ENCODE results near the gene NDUFV3. TPM values are rescaled to one million over a fixed set of nuclear protein-coding genes. Genes with fewer than 3 reads are reported as not detected.
A peak's percentile ranks its signal among the peaks of the same experiment; 100 is the strongest.

NDUFV3 gene
- total and polyA plus RNA-seq, 2 experiments from 2014 or later = 51.5 to 71.2 TPM

GRCh38 chr21:42900446-42900845 lies 7.3 kb downstream of the NDUFV3 start (continued):
- TF ChIP-seq CTCF (conservative IDR thresholded peaks at IDR 0.05; ENCODE audit: low read depth in 2 of 2) (no peak), EZH2 (IDR thresholded peaks at IDR 0.05; ENCODE audit: low read depth, unreplicated experiment) (no peak), NANOG (IDR thresholded peaks at IDR 0.05; ENCODE audit: borderline replicate concordance) (no peak), ETS1 (IDR thresholded peaks at IDR 0.05) (no peak), STAT1 (IDR thresholded peaks at IDR 0.05; ENCODE audit: unreplicated experiment) (no peak)

GRCh38 chr21:42903817-42904216 lies 10.7 kb downstream of the NDUFV3 start:
- no peaks in the 10 kb centered on the region for H3K4me1 ChIP-seq (ENCODE audit: insufficient read depth)
- Mint-ChIP-seq H3K9me3 (peaks cover 5% of the 10 kb centered on the region; the same call in 1 of the 3 replicates), H3K36me3 (ENCODE audit: low read depth) (peaks cover 73% of the 10 kb centered on the region), H3K27me3 (ENCODE audit: insufficient read depth, low read depth, poor library complexity) (no peaks in the 10 kb centered on the region), H3K27ac (no peak overlapping the region), H3K4me1 (no peaks in the 10 kb centered on the region; the same call in 2 of the 3 replicates), H3K4me3 (no peak overlapping the region)
- no peak overlapping the region for H3K4me3 ChIP-seq
- DNase-seq (ENCODE audit: low spot score) (no peak), ATAC-seq (no peak)
- peaks cover 18% of the 10 kb centered on the region for H3K79me2 ChIP-seq (replicated peaks; ENCODE audit: insufficient read depth)
- no peaks in the 10 kb centered on the region for H3K27me3 ChIP-seq (ENCODE audit: insufficient read depth)
- no peaks in the 10 kb centered on the region for H3K9me2 ChIP-seq (ENCODE audit: insufficient read depth)
- H3K4me2 ChIP-seq = no peak overlapping the region
- peaks cover 41% of the 10 kb centered on the region for H3K36me3 ChIP-seq (ENCODE audit: insufficient read depth)
- H4K20me1 ChIP-seq (replicated peaks; ENCODE audit: insufficient read depth) = peaks cover 11% of the 10 kb centered on the region
- no peak overlapping the region for H2AFZ ChIP-seq
- H3F3A ChIP-seq (replicated peaks; ENCODE audit: low read depth) = no peaks in the 10 kb centered on the region
- H3K27ac ChIP-seq (ENCODE audit: low read depth) = peak overlapping the region; percentile 69; the same call in 1 of the 2 replicates
- no peak for TF ChIP-seq STAT1 (IDR thresholded peaks at IDR 0.05; ENCODE audit: unreplicated experiment)
- no peak for TF ChIP-seq EZH2 (IDR thresholded peaks at IDR 0.05; ENCODE audit: low read depth, unreplicated experiment)
- no peak for TF ChIP-seq JUNB (IDR thresholded peaks at IDR 0.05; ENCODE audit: unreplicated experiment)
- TF ChIP-seq EZH2phosphoT487 (IDR thresholded peaks at IDR 0.05; ENCODE audit: unreplicated experiment) = no peak
- no peak for TF ChIP-seq ZNF114 (CRISPR knock-in tag; IDR thresholded peaks at IDR 0.05)
- TF ChIP-seq POLR2AphosphoS5 (IDR thresholded peaks at IDR 0.05; ENCODE audit: low read depth) = no peak
- no peak for TF ChIP-seq ZNF331 (CRISPR knock-in tag; IDR thresholded peaks at IDR 0.05; ENCODE audit: low read depth)
- no peak for TF ChIP-seq NANOG (IDR thresholded peaks at IDR 0.05; ENCODE audit: borderline replicate concordance)
- no peak for TF ChIP-seq ZNF462 (CRISPR knock-in tag; IDR thresholded peaks at IDR 0.05)
- TF ChIP-seq CREB1 (CRISPR knock-in tag; IDR thresholded peaks at IDR 0.05; ENCODE audit: low read depth) = no peak
- no peak for TF ChIP-seq ETS1 (IDR thresholded peaks at IDR 0.05)
- TF ChIP-seq CTCF (conservative IDR thresholded peaks at IDR 0.05; ENCODE audit: low read depth in 2 of 2) = no peak

Data from GM23338 (cell line).